SK-N-SH (cell line): Measurements from ENCODE around the gene IQSEC1. TPM values are rescaled to one million over a fixed set of nuclear protein-coding genes. Genes with fewer than 3 reads are reported as not detected.

Experiments
- CTCF ChIA-PET: fragments of 300-600, 350-600 bp; formaldehyde crosslinking; extraction: SDS; loops from one replicate; lab custom pipeline; 2021; lab: Yijun Ruan, JAX
- POLR2A ChIA-PET: fragments of 350-600 bp; sonication (Branson Sonifier 250); formaldehyde crosslinking; extraction: SDS; loops from one replicate; lab custom pipeline; 2020; ENCODE audit warnings: antibody characterized with exemption, inconsistent platforms; lab: Yijun Ruan, JAX
- DNase-seq: peaks from one replicate; pipeline ENCODE4 v3.0.0; 2012
- H2AFZ ChIP-seq: fragments of 200-600 bp; sonication (generic); 2 replicates; pipeline ENCODE4 v1.8.1; 2016; ENCODE audit warnings: antibody characterized with exemption, mild to moderate bottlenecking, low read depth
- H3F3A ChIP-seq: fragments of 200-600 bp; sonication (generic); replicated peaks from 2 replicates; pipeline ENCODE3; 2016; ENCODE audit warnings: antibody characterized with exemption, mild to moderate bottlenecking; ENCODE audit not compliant: insufficient read depth
- H3K27ac ChIP-seq, 2 experiments: fragments of 200-500 bp in 1 of 2; fragments of 200-600 bp in 1 of 2; sonication (Bioruptor generic) in 1 of 2; sonication (generic), shearing (Covaris generic) in 1 of 2; 2 replicates each; pipeline versions ENCODE4 v1.5.1 to v1.6.1; 2014 to 2016; ENCODE audit warnings: low read depth in 2 of 2, inconsistent platforms in 1 of 2, low read length in 1 of 2, mild to moderate bottlenecking in 1 of 2, mixed read lengths in 1 of 2
- H3K27me3 ChIP-seq: fragments of 200-600 bp; sonication (generic), shearing (Covaris generic); 2 replicates; pipeline ENCODE4 v1.6.1; 2016; ENCODE audit warnings: mixed run types; ENCODE audit not compliant: insufficient read depth
- H3K36me3 ChIP-seq, 2 experiments: fragments of 200-500 bp in 1 of 2; fragments of 200-600 bp in 1 of 2; sonication (Bioruptor generic) in 1 of 2; sonication (generic) in 1 of 2; replicated peaks in 1 of 2; 2 replicates each; pipeline versions ENCODE3 to v1.5.1; 2014 to 2016; ENCODE audit warnings: low read length in 1 of 2, mild to moderate bottlenecking in 1 of 2; ENCODE audit not compliant: insufficient read depth in 2 of 2, control insufficient read depth in 1 of 2
- H3K4me1 ChIP-seq, 2 experiments: fragments of 200-500 bp in 1 of 2; fragments of 200-600 bp in 1 of 2; sonication (Bioruptor generic) in 1 of 2; sonication (generic), shearing (Covaris generic) in 1 of 2; 2 replicates each; pipeline versions ENCODE4 v1.5.1 to v1.6.1; 2014 to 2016; ENCODE audit warnings: low read depth in 1 of 2, low read length in 1 of 2, mixed run types in 1 of 2; ENCODE audit not compliant: insufficient read depth in 2 of 2, control insufficient read depth in 1 of 2
- H3K4me2 ChIP-seq: fragments of 200-600 bp; sonication (generic), shearing (Covaris generic); 2 replicates; pipeline ENCODE4 v1.6.1; 2017; ENCODE audit warnings: mixed run types
- H3K4me3 ChIP-seq, 2 experiments: fragments of 200-500 bp in 1 of 2; fragments of 200-600 bp in 1 of 2; sonication (Bioruptor generic) in 1 of 2; sonication (generic), shearing (Covaris generic) in 1 of 2; 2 replicates each; pipeline versions ENCODE4 v1.5.1 to v1.8.1; 2014 to 2016; ENCODE audit warnings: low read depth in 2 of 2, inconsistent platforms in 1 of 2, low read length in 1 of 2, mild to moderate bottlenecking in 1 of 2, mixed read lengths in 1 of 2, moderate library complexity in 1 of 2
- H3K79me2 ChIP-seq: fragments of 200-600 bp; sonication (generic); 2 replicates; pipeline ENCODE4 v1.8.1; 2017; ENCODE audit warnings: mild to moderate bottlenecking; ENCODE audit not compliant: insufficient read depth
- H3K9ac ChIP-seq: fragments of 200-600 bp; sonication (generic); 2 replicates; pipeline ENCODE4 v1.6.1; 2017; ENCODE audit warnings: mixed run types
- H3K9me2 ChIP-seq: fragments of 200-600 bp; sonication (generic); 2 replicates; pipeline ENCODE4 v1.6.1; 2017; ENCODE audit warnings: mixed run types
- H3K9me3 ChIP-seq: fragments of 200-600 bp; sonication (generic); 2 replicates; pipeline ENCODE4 v1.6.1; 2017; ENCODE audit warnings: mixed run types, mild to moderate bottlenecking, moderate library complexity
- H4K20me1 ChIP-seq: fragments of 200-600 bp; sonication (generic); 2 replicates; pipeline ENCODE4 v1.6.1; 2017; ENCODE audit warnings: mild to moderate bottlenecking, mixed run types; ENCODE audit not compliant: insufficient read depth
- CTCF ChIP-seq: fragments of 200-600 bp; sonication (generic); IDR thresholded peaks from 2 replicates; pipeline ENCODE4 v1.6.1; 2017; ENCODE audit warnings: antibody characterized with exemption, mild to moderate bottlenecking, moderate library complexity
- ELF1 ChIP-seq: IDR thresholded peaks from 2 replicates; pipeline ENCODE4 v1.4.0; 2012
- GATA2 ChIP-seq: sonication (generic); formaldehyde crosslinking; IDR thresholded peaks from 2 replicates; pipeline ENCODE4 v1.5.0; 2020; ENCODE audit warnings: mild to moderate bottlenecking, missing genetic modification reagents
- MXI1 ChIP-seq: IDR thresholded peaks from 2 replicates; pipeline ENCODE4 v1.6.1; 2012; ENCODE audit warnings: mild to moderate bottlenecking, low read depth, low read length, improper control_type of control experiment
- NFIC ChIP-seq: IDR thresholded peaks from 2 replicates; pipeline ENCODE4 v1.4.0; 2012; ENCODE audit warnings: borderline replicate concordance
- PBX3 ChIP-seq: IDR thresholded peaks from 2 replicates; pipeline ENCODE4; 2012
- RAD21 ChIP-seq: IDR thresholded peaks from 2 replicates; pipeline ENCODE4 v1.6.1; 2012; ENCODE audit warnings: mild to moderate bottlenecking, low read length
- TAF1 ChIP-seq: IDR thresholded peaks from 2 replicates; pipeline ENCODE4 v1.6.1; 2012; ENCODE audit warnings: low read depth, mild to moderate bottlenecking, low read length, moderate library complexity, borderline replicate concordance
- TEAD4 ChIP-seq: IDR thresholded peaks from 2 replicates; pipeline ENCODE4 v1.4.0; 2012; ENCODE audit warnings: mild to moderate bottlenecking, borderline replicate concordance; ENCODE audit not compliant: insufficient read depth
- YY1 ChIP-seq: IDR thresholded peaks from 2 replicates; pipeline ENCODE4 v1.4.0; 2012; ENCODE audit warnings: low read depth, mild to moderate bottlenecking
- WGBS: methylation state at CpG from one replicate; pipeline ENCODE4 v1.1.6; 2017; ENCODE audit warnings: low lambda C conversion rate; 5-methylcytosine and 5-hydroxymethylcytosine counted together
- polyA plus RNA-seq, 3 experiments: library from polyadenylated mRNA; depleted of rRNA; stranded (reverse); fragments of >200 nt; gene quantifications; 2 replicates each; pipeline ENCODE4 v1.2.3, GENCODE V29; 2012
- TF ChIP-seq, protein P1 (sequence below): IDR thresholded peaks from 2 replicates; pipeline ENCODE4 v1.4.0; 2012; ENCODE audit warnings: low read depth, borderline replicate concordance
- TF ChIP-seq, protein P2 (sequence below): IDR thresholded peaks from 2 replicates; pipeline ENCODE4 v1.4.0; 2012; ENCODE audit warnings: low read depth

Gene IQSEC1
- polyA plus RNA-seq, 1 of the 3 experiments (the other 2 are of a cell fraction): 6.2 TPM

GRCh38 chr3:13003608-13004007 is 69.6 kb downstream of the IQSEC1 start:
- Histone ChIP-seq H3K9me2 (no peaks in the 10 kb centered on the region), H3K36me3 (no peaks in the 10 kb centered on the region), H3K4me3 (no peak overlapping the region), H3K4me1 (peaks cover 0 to 28% of the 10 kb centered on the region in 2 experiments; a peak in 1 of 4 replicates), H3F3A (no peaks in the 10 kb centered on the region), H4K20me1 (no peaks in the 10 kb centered on the region), H3K4me2 (no peak overlapping the region), H3K79me2 (no peaks in the 10 kb centered on the region), H3K27me3 (no peaks in the 10 kb centered on the region), H2AFZ (no peak overlapping the region), H3K27ac (no peak overlapping the region), H3K9ac (no peak overlapping the region), H3K9me3 (no peaks in the 10 kb centered on the region)
- POLR2A ChIA-PET: interaction anchor here (0.8 to 1.7 kb wide), 2 partner anchors 9 to 14 kb away, joined by 3 to 4 read pairs; no protein-coding TSS in a partner anchor
- TF ChIP-seq, protein P1, sequence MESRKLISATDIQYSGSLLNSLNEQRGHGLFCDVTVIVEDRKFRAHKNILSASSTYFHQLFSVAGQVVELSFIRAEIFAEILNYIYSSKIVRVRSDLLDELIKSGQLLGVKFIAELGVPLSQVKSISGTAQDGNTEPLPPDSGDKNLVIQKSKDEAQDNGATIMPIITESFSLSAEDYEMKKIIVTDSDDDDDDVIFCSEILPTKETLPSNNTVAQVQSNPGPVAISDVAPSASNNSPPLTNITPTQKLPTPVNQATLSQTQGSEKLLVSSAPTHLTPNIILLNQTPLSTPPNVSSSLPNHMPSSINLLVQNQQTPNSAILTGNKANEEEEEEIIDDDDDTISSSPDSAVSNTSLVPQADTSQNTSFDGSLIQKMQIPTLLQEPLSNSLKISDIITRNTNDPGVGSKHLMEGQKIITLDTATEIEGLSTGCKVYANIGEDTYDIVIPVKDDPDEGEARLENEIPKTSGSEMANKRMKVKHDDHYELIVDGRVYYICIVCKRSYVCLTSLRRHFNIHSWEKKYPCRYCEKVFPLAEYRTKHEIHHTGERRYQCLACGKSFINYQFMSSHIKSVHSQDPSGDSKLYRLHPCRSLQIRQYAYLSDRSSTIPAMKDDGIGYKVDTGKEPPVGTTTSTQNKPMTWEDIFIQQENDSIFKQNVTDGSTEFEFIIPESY: no peak
- TF ChIP-seq MXI1 (no peak), TAF1 (no peak), GATA2 (CRISPR knock-in tag) (no peak), CTCF (no peak), YY1 (no peak)
- CTCF ChIA-PET: interaction anchor here (2.7 kb wide), 1 partner anchor 20 kb away, joined by 9 read pairs; no protein-coding TSS in a partner anchor
- DNase-seq: no peak
- WGBS: 67% methylated on average over 4 of the region's 4 CpGs

DNA sequence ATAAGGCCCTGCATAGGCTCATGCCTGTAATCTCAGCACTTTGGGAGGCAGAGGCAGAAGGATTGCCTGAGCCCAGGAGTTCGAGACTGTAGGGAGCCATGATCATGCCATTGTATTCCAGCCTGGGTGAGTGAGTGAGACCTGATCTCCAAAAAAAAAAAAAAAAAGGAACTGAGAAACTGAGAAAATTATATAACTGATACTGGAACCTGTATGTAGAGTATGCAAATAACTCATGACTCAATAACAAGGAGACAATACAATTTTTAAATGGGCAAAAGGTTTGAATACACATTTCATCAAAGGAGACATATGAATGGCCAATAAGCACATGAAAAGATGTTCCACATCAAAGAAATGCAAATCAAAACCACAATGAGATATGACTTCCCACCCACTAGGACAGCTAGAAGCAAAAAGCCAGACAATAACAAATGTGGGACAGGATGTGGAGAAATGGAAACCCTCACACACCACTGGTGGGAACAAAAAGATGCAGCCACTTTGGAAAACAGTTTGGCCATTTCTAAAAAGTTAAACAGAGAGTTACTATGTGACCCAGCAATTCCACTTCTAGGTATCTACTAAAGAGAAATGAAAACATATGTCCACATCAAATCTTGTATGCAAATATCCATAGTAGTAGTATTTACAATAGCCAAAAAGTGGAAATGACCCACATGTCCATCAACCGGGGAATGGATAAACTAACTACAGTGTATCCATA is 70.7 kb downstream of the IQSEC1 start:
- Histone ChIP-seq H3K4me3 (no peak overlapping the region), H2AFZ (no peak overlapping the region), H3K9me3 (no peaks in the 10 kb centered on the region)
- TF ChIP-seq MXI1 (no peak), TEAD4 (no peak), RAD21 (no peak), YY1 (no peak), PBX3 (no peak), ELF1 (no peak), NFIC (no peak)
- TF ChIP-seq, protein P2, sequence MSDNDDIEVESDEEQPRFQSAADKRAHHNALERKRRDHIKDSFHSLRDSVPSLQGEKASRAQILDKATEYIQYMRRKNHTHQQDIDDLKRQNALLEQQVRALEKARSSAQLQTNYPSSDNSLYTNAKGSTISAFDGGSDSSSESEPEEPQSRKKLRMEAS: no peak
- TF ChIP-seq, all 33 proteins: peak for 0
- no peak overlapping the region for H3K27ac ChIP-seq
- no peak overlapping the region for H3K9ac ChIP-seq
- H3F3A ChIP-seq: no peaks in the 10 kb centered on the region
- H3K79me2 ChIP-seq: no peaks in the 10 kb centered on the region
- no peaks in the 10 kb centered on the region for H4K20me1 ChIP-seq
- 77% methylated on average over 2 of the region's 2 CpGs for WGBS
- ChIA-PET POLR2A (no interaction called here), CTCF (no interaction called here)
- no peaks in the 10 kb centered on the region for H3K9me2 ChIP-seq
- peaks cover 0 to 19% of the 10 kb centered on the region in 2 experiments; a peak in 1 of 4 replicates for H3K4me1 ChIP-seq
- no peak overlapping the region for H3K4me2 ChIP-seq
- no peak for DNase-seq
- H3K36me3 ChIP-seq: no peaks in the 10 kb centered on the region
- H3K27me3 ChIP-seq: no peaks in the 10 kb centered on the region
